GM12878 (cell line): ENCODE results near the gene ANKRD11. TPM values are rescaled to one million over a fixed set of nuclear protein-coding genes. Genes with fewer than 3 reads are reported as not detected.

Experiments
- ATAC-seq: fragments of 200-7000 bp; cut with Tn5 transposase; 3 replicates; pipeline ENCODE4 v1.9.1; 2020; ENCODE audit warnings: mild to moderate bottlenecking, moderate library complexity
- BruUV-seq: library from RNA; stranded (reverse); fragments of 400-500 nt; replicated peaks from 2 replicates; lab custom pipeline; 2021; lab: Mats Ljungman, UMichigan
- CTCF ChIA-PET: fragments of 300-600 bp; sonication (Branson Sonifier 250); formaldehyde crosslinking; extraction: SDS; loops from one replicate; lab custom pipeline; 2021; ENCODE audit warnings: inconsistent platforms; lab: Yijun Ruan, JAX
- POLR2A ChIA-PET: fragments of 350-600 bp; formaldehyde crosslinking; extraction: SDS; loops from one replicate; lab custom pipeline; 2021; ENCODE audit warnings: inconsistent platforms; lab: Charles Lee
- RAD21 ChIA-PET: fragments of 300-600 bp; sonication (Branson Sonifier 250); formaldehyde crosslinking; loops from one replicate; lab custom pipeline; 2023; ENCODE audit warnings: antibody characterized with exemption; ENCODE audit not compliant: unreplicated experiment; lab: Charles Lee
- SMC1A ChIA-PET: fragments of 300-600 bp; sonication (Branson Sonifier 250); formaldehyde crosslinking; loops from one replicate; lab custom pipeline; 2023; ENCODE audit not compliant: unreplicated experiment, uncharacterized antibody; lab: Charles Lee
- DNase-seq: peaks from one replicate; pipeline ENCODE4 v3.0.0-alpha.2; 2011; ENCODE audit warnings: low read depth, low spot score
- FAIRE-seq: peaks from 3 replicates; lab custom pipeline; 2011; peaks lifted over from hg19 to GRCh38; lab: Jason Lieb, UNC
- H2AFZ ChIP-seq: 2 replicates; pipeline ENCODE4 v1.6.0; 2011; ENCODE audit warnings: low read depth, low read length, control low read depth; ENCODE audit not compliant: control insufficient read depth
- H3K27ac ChIP-seq: 2 replicates; pipeline ENCODE4 v1.5.1; 2011; ENCODE audit warnings: control low read depth; ENCODE audit not compliant: control insufficient read depth, insufficient read depth
- H3K27me3 ChIP-seq, 2 experiments: replicated peaks in 1 of 2; 2 replicates each; pipeline versions ENCODE4 v1.6.0 to v1.6.1; 2011; ENCODE audit warnings: low read length in 1 of 2; ENCODE audit not compliant: control insufficient read depth in 2 of 2, insufficient read depth in 2 of 2
- H3K36me3 ChIP-seq, 2 experiments: 2 replicates each; pipeline ENCODE4 v1.5.1; 2011; ENCODE audit warnings: low read length in 1 of 2; ENCODE audit not compliant: control insufficient read depth in 2 of 2, insufficient read depth in 2 of 2
- H3K4me1 ChIP-seq: 2 replicates; pipeline ENCODE4 v1.6.1; 2011; ENCODE audit warnings: mild to moderate bottlenecking, low read length, moderate library complexity, mixed read lengths; ENCODE audit not compliant: control insufficient read depth, insufficient read depth
- H3K4me2 ChIP-seq: 2 replicates; pipeline ENCODE4 v1.6.0; 2011; ENCODE audit warnings: control low read depth; ENCODE audit not compliant: control insufficient read depth, insufficient read depth
- H3K4me3 ChIP-seq: fragments of 200-600 bp; sonication (generic); 2 replicates; pipeline ENCODE4 v1.5.1; 2016
- H3K79me2 ChIP-seq: 2 replicates; pipeline ENCODE4 v1.6.0; 2011; ENCODE audit warnings: low read length; ENCODE audit not compliant: control insufficient read depth, insufficient read depth
- H3K9ac ChIP-seq: 2 replicates; pipeline ENCODE4 v1.8.0; 2011; ENCODE audit warnings: low read length, control low read depth, mixed read lengths; ENCODE audit not compliant: control insufficient read depth, insufficient read depth
- H3K9me3 ChIP-seq: replicated peaks from 3 replicates; pipeline ENCODE4 v1.5.1; 2011; ENCODE audit warnings: mild to moderate bottlenecking, low read length; ENCODE audit not compliant: control insufficient read depth, insufficient read depth
- H4K20me1 ChIP-seq: 2 replicates; pipeline ENCODE4 v1.6.0; 2011; ENCODE audit not compliant: control insufficient read depth, insufficient read depth
- CHD2 ChIP-seq: IDR thresholded peaks from 2 replicates; pipeline ENCODE4 v1.6.1; 2011; ENCODE audit warnings: low read depth, low read length, improper control_type of control experiment, borderline replicate concordance
- CREM ChIP-seq: IDR thresholded peaks from 2 replicates; pipeline ENCODE4 v1.6.1; 2014; ENCODE audit warnings: antibody characterized with exemption, low read depth
- CTCF ChIP-seq, 3 experiments: IDR thresholded peaks in 2 of 3; conservative IDR thresholded peaks in 1 of 3; 2 replicates each; pipeline ENCODE4 v1.5.1; 2011; ENCODE audit warnings: low read depth in 3 of 3, low read length in 3 of 3, mild to moderate bottlenecking in 3 of 3, control low read depth in 2 of 3, moderate library complexity in 2 of 3, inconsistent platforms in 1 of 3, mixed read lengths in 1 of 3; ENCODE audit not compliant: control insufficient read depth in 2 of 3, insufficient read depth in 1 of 3; ENCODE audit errors: extremely low read depth in 1 of 3
- ETV6 ChIP-seq, 2 experiments: fragments of 450-650 bp in 1 of 2; IDR thresholded peaks in 1 of 2; conservative IDR thresholded peaks in 1 of 2; 2 replicates each; pipeline ENCODE4 v1.6.1; 2014; ENCODE audit warnings: antibody characterized with exemption in 1 of 2, borderline replicate concordance in 1 of 2, low read depth in 1 of 2, mild to moderate bottlenecking in 1 of 2, moderate library complexity in 1 of 2
- MTA2 ChIP-seq: fragments of 450-650 bp; IDR thresholded peaks from 2 replicates; pipeline ENCODE4 v1.6.1; 2016; ENCODE audit warnings: low read depth, mild to moderate bottlenecking, moderate library complexity
- PAX5 ChIP-seq: IDR thresholded peaks from 2 replicates; pipeline ENCODE4 v1.6.1; 2011; ENCODE audit warnings: low read depth, low read length, borderline replicate concordance
- RBBP5 ChIP-seq: fragments of 200-600 bp; sonication (generic); conservative IDR thresholded peaks from 2 replicates; pipeline ENCODE4 v1.6.1; 2016
- RELB ChIP-seq: fragments of 450-650 bp; IDR thresholded peaks from 2 replicates; pipeline ENCODE4 v1.6.1; 2017; ENCODE audit warnings: low read depth, mild to moderate bottlenecking, moderate library complexity
- SP1 ChIP-seq: IDR thresholded peaks from one replicate; pipeline ENCODE4 v1.6.1; 2011; ENCODE audit warnings: low read depth, low read length
- TCF12 ChIP-seq: IDR thresholded peaks from 2 replicates; pipeline ENCODE4 v1.6.1; 2011; ENCODE audit warnings: low read depth, mild to moderate bottlenecking, low read length
- ZBTB40 ChIP-seq: fragments of 450-650 bp; IDR thresholded peaks from 2 replicates; pipeline ENCODE4 v1.6.1; 2016; ENCODE audit warnings: mild to moderate bottlenecking, moderate library complexity, borderline replicate concordance
- WGBS: methylation state at CpG from one replicate; pipeline ENCODE4 v1.1.6; 2016; ENCODE audit warnings: low lambda C conversion rate; ENCODE audit not compliant: insufficient replicate concordance, insufficient coverage; ENCODE audit errors: missing lambda C conversion rate; 5-methylcytosine and 5-hydroxymethylcytosine counted together
- in situ Hi-C: fragments of 300-500 bp; cut with MboI; formaldehyde crosslinking; loops from 9 replicates; pipeline ENCODE4 v1.14.3; 2018; ENCODE audit warnings: mixed read lengths
- intact Hi-C: fragments of 100-400 bp; cut with micrococcal nuclease; formaldehyde crosslinking; loops from one replicate; pipeline ENCODE4 v1.14.2; 2022; ENCODE audit not compliant: unreplicated experiment
- polyA plus RNA-seq, 11 experiments: library from polyadenylated mRNA; depleted of rRNA in 4 of 11; unstranded in 6 of 11; stranded (reverse) in 5 of 11; fragments of >200 nt; fragmentation: Nextera tagmentation in 4 of 11; fragmentation: Illumina TruSeq in 1 of 11; extraction: Ambion mirVana in 4 of 11; extraction: Trizol in 1 of 11; gene quantifications; 1 replicate in 1 of 11; 2 replicates in 10 of 11; pipeline versions ENCODE4 v1.2.1 to v1.2.3, GENCODE V29; 2011 to 2016; ENCODE audit warnings: inconsistent platforms in 2 of 11, missing spikeins in 2 of 11, low read depth in 1 of 11
- total RNA-seq, 4 experiments: library from RNA; depleted of rRNA in 3 of 4; stranded (reverse); fragments of >200 nt in 3 of 4; fragmentation: Illumina TruSeq in 1 of 4; extraction: Trizol in 1 of 4; gene quantifications; 2 replicates each; pipeline versions ENCODE4 v1.2.1 to v1.2.3, GENCODE V29; 2013 to 2021

The ANKRD11 gene
- total and polyA plus RNA-seq, 10 of the 15 experiments (the other 5 are each of a cell fraction or from before 2014, with no cell fraction given), result 5.1 to 103 (median 27.4) TPM

- TF ChIP-seq MTA2 (no peak), CTCF (IDR thresholded peaks at IDR 0.05 in 2 of 3, conservative IDR thresholded peaks at IDR 0.05 in 1 of 3; ENCODE audit: control insufficient read depth in 2 of 3, extremely low read depth in 1 of 3, insufficient read depth in 1 of 3, low read depth in 3 of 3, low read length in 3 of 3) (no peak), SP1 (no peak), RBBP5 (no peak), CREM (no peak)
Observed at GRCh38 chr16:89311636-89312035, 178.7 kb downstream of the ANKRD11 start (continued).

GRCh38 chr16:89309438-89310122 lies 180.8 kb downstream of the ANKRD11 start:
- no peaks in the 10 kb centered on the region for H3K4me1 ChIP-seq
- peaks cover 20 to 30% of the 10 kb centered on the region in 2 experiments; a peak in 3 of 4 replicates for H3K36me3 ChIP-seq
- ChIA-PET POLR2A (no interaction called here), SMC1A (no interaction called here), RAD21 (no interaction called here), CTCF (interaction anchor here (0.5 kb wide), 1 partner anchor 45 kb away, joined by 3 read pairs; no protein-coding TSS in a partner anchor)
- H2AFZ ChIP-seq, result no peak overlapping the region
- ATAC-seq, result no peak
- no peak for DNase-seq
- no peaks in the 10 kb centered on the region for H3K9me3 ChIP-seq
- H3K4me2 ChIP-seq, result no peak overlapping the region
- H3K4me3 ChIP-seq, result no peak overlapping the region
- in situ Hi-C loops (no loop called here), intact Hi-C loops (no loop called here)
- H3K9ac ChIP-seq, result no peak overlapping the region
- no peaks in the 10 kb centered on the region for H3K27me3 ChIP-seq
- H4K20me1 ChIP-seq, result peaks cover 9% of the 10 kb centered on the region
- 84% methylated on average over 16 of the region's 16 CpGs for WGBS
- H3K27ac ChIP-seq, result no peak overlapping the region
- no TSS peak for BruUV-seq
- peaks cover 56% of the 10 kb centered on the region for H3K79me2 ChIP-seq
- FAIRE-seq, result no peak
- TF ChIP-seq ZBTB40 (no peak), ETV6 (conservative IDR thresholded peaks at IDR 0.05 in 1 of 2, IDR thresholded peaks at IDR 0.05 in 1 of 2; ENCODE audit: borderline replicate concordance in 1 of 2, low read depth in 1 of 2) (no peak), PAX5 (no peak), CHD2 (no peak), TCF12 (no peak), RELB (no peak)
